K562 (cell line): ENCODE data around the gene LYZL6. TPM values are rescaled to one million over a fixed set of nuclear protein-coding genes. Genes with fewer than 3 reads are reported as not detected.

Experiments
- ATAC-seq: fragments of 200-7000 bp; cut with Tn5 transposase; 3 replicates; pipeline ENCODE4 v1.9.1; 2020; ENCODE audit warnings: moderate library complexity
- BruUV-seq: library from RNA; stranded (reverse); fragments of 400-500 nt; replicated peaks from 2 replicates; lab custom pipeline; 2021; lab: Mats Ljungman, UMichigan
- CTCF ChIA-PET: fragments of 300-600 bp; formaldehyde crosslinking; extraction: SDS; loops from one replicate; lab custom pipeline; 2021; ENCODE audit warnings: low intra/inter-chr PET ratio; lab: Yijun Ruan, JAX
- POLR2A ChIA-PET: fragments of 300-600, 350-650 bp; sonication (Branson Sonifier 250); formaldehyde crosslinking; extraction: SDS; loops from one replicate; lab custom pipeline; 2021; ENCODE audit warnings: antibody characterized with exemption, inconsistent platforms; lab: Yijun Ruan, JAX
- DNase-seq, 4 experiments: peaks; one replicate each; pipeline versions ENCODE4 v3.0.0 to v3.0.0-alpha.2; 2011 to 2018; ENCODE audit warnings: low spot score in 3 of 4, mixed read lengths in 3 of 4; ENCODE audit errors: extremely low read depth in 1 of 4
- FAIRE-seq: peaks from 2 replicates; lab custom pipeline; 2011; peaks lifted over from hg19 to GRCh38; lab: Jason Lieb, UNC
- H2AFZ ChIP-seq: 2 replicates; pipeline ENCODE4 v1.6.0; 2011; ENCODE audit warnings: low read depth, low read length, control low read depth, inconsistent platforms
- H3K27ac ChIP-seq: fragments of 200-600 bp; 3 replicates; pipeline ENCODE4 v1.8.0; 2011; ENCODE audit warnings: low read depth, mild to moderate bottlenecking, control low read depth, inconsistent platforms, low read length, moderate library complexity, mixed read lengths; ENCODE audit errors: extremely low read depth
- H3K27me3 ChIP-seq, 2 experiments: fragments of 300-600 bp in 1 of 2; 2 replicates in 1 of 2; 3 replicates in 1 of 2; pipeline versions ENCODE4 v1.6.0 to v1.8.0; 2011; ENCODE audit warnings: inconsistent platforms in 2 of 2, low read length in 2 of 2, mild to moderate bottlenecking in 1 of 2, mixed read lengths in 1 of 2, moderate library complexity in 1 of 2; ENCODE audit not compliant: control insufficient read depth in 2 of 2, insufficient read depth in 2 of 2
- H3K36me3 ChIP-seq: fragments of 300-600 bp; 3 replicates; pipeline ENCODE4 v1.8.0; 2011; ENCODE audit warnings: mild to moderate bottlenecking, low read length, inconsistent platforms; ENCODE audit not compliant: control insufficient read depth, insufficient read depth
- H3K4me1 ChIP-seq, 2 experiments: fragments of 200-600 bp in 1 of 2; replicated peaks in 1 of 2; 2 replicates in 1 of 2; 3 replicates in 1 of 2; pipeline versions ENCODE4 v1.5.1 to v1.8.0; 2011; ENCODE audit warnings: inconsistent platforms in 2 of 2, low read length in 2 of 2, mild to moderate bottlenecking in 1 of 2, mixed read lengths in 1 of 2, moderate library complexity in 1 of 2; ENCODE audit not compliant: control insufficient read depth in 2 of 2, insufficient read depth in 2 of 2
- H3K4me2 ChIP-seq: 2 replicates; pipeline ENCODE4 v1.6.1; 2011; ENCODE audit warnings: low read length, control low read depth, inconsistent platforms, mixed read lengths; ENCODE audit not compliant: insufficient read depth
- H3K4me3 ChIP-seq: fragments of 200-600 bp; sonication (generic), shearing (Covaris generic); 2 replicates; pipeline ENCODE4 v1.5.1; 2016; ENCODE audit warnings: control low read depth, inconsistent platforms
- H3K79me2 ChIP-seq: fragments of 200-600 bp; 3 replicates; pipeline ENCODE4 v1.8.0; 2011; ENCODE audit warnings: low read length, inconsistent platforms; ENCODE audit not compliant: control insufficient read depth, insufficient read depth
- H3K9ac ChIP-seq, 2 experiments: 2 replicates each; pipeline versions ENCODE4 v1.6.0 to v1.6.1; 2011; ENCODE audit warnings: low read depth in 2 of 2, low read length in 2 of 2, control low read depth in 1 of 2, inconsistent platforms in 1 of 2, mild to moderate bottlenecking in 1 of 2, mixed read lengths in 1 of 2; ENCODE audit not compliant: insufficient read depth in 1 of 2
- H3K9me1 ChIP-seq: one replicate; pipeline ENCODE4 v1.6.0; 2011; ENCODE audit warnings: inconsistent platforms, mild to moderate bottlenecking, low read length, moderate library complexity; ENCODE audit not compliant: control insufficient read depth, insufficient read depth
- H3K9me3 ChIP-seq: replicated peaks from 2 replicates; pipeline ENCODE4 v1.5.1; 2011; ENCODE audit warnings: low read depth, low read length, inconsistent platforms; ENCODE audit not compliant: control insufficient read depth, insufficient read depth
- H4K20me1 ChIP-seq: replicated peaks from 2 replicates; pipeline ENCODE4 v1.6.1; 2011; ENCODE audit warnings: low read length, inconsistent platforms, mixed read lengths; ENCODE audit not compliant: control insufficient read depth, insufficient read depth
- AFF4 ChIP-seq: sonication (generic); formaldehyde crosslinking; IDR thresholded peaks from 2 replicates; pipeline ENCODE4 v1.8.0; 2023; ENCODE audit warnings: mild to moderate bottlenecking, missing genetic modification reagents
- CTBP1 ChIP-seq: fragments of 450-650 bp; IDR thresholded peaks from 2 replicates; pipeline ENCODE4 v1.6.1; 2016; ENCODE audit warnings: borderline replicate concordance
- E2F4 ChIP-seq: sonication (generic); formaldehyde crosslinking; IDR thresholded peaks from 2 replicates; pipeline ENCODE4 v1.8.0; 2022; ENCODE audit warnings: mild to moderate bottlenecking, low read depth, missing genetic modification reagents
- HBP1 ChIP-seq: fragments of 450-650 bp; formaldehyde crosslinking; IDR thresholded peaks from 2 replicates; pipeline ENCODE4 v1.4.0; 2022; ENCODE audit warnings: missing genetic modification characterization
- ILK ChIP-seq: fragments of 450-650 bp; IDR thresholded peaks from 2 replicates; pipeline ENCODE4 v1.6.1; 2016; ENCODE audit warnings: missing genetic modification characterization, low read depth, mild to moderate bottlenecking, missing compliant biosample characterization, moderate library complexity, borderline replicate concordance
- KLF16 ChIP-seq: IDR thresholded peaks from 2 replicates; pipeline ENCODE4 v1.6.1; 2016; ENCODE audit warnings: antibody characterized with exemption
- MCM3 ChIP-seq: fragments of 450-650 bp; IDR thresholded peaks from 2 replicates; pipeline ENCODE4 v1.6.1; 2016
- SMARCE1 ChIP-seq: fragments of 450-650 bp; IDR thresholded peaks from 2 replicates; pipeline ENCODE4 v1.7.1; 2016; ENCODE audit warnings: mild to moderate bottlenecking
- ZNF124 ChIP-seq: sonication (generic); formaldehyde crosslinking; IDR thresholded peaks from 2 replicates; pipeline ENCODE4 v1.8.1; 2022; ENCODE audit warnings: missing genetic modification reagents
- WGBS: fragments of 100-300 bp; shearing (Covaris generic); methylation state at CpG from one replicate; pipeline ENCODE4 v1.1.6; 2016; ENCODE audit warnings: low coverage, mixed read lengths; ENCODE audit not compliant: insufficient coverage; ENCODE audit errors: missing lambda C conversion rate; 5-methylcytosine and 5-hydroxymethylcytosine counted together
- in situ Hi-C: fragments of 300-500 bp; cut with MboI; formaldehyde crosslinking; loops from 4 replicates; pipeline ENCODE4 v1.15.0; 2018; ENCODE audit warnings: inconsistent platforms, mixed read lengths
- intact Hi-C: fragments of 100-400 bp; cut with micrococcal nuclease; formaldehyde crosslinking; loops from 2 replicates; pipeline ENCODE4 v1.14.2; 2022
- polyA plus RNA-seq, 8 experiments: library from polyadenylated mRNA; depleted of rRNA in 4 of 8; stranded (reverse) in 5 of 8; unstranded in 3 of 8; fragments of >200 nt; fragmentation: Nextera tagmentation in 2 of 8; fragmentation: Illumina TruSeq in 1 of 8; extraction: Ambion mirVana in 2 of 8; extraction: Trizol in 1 of 8; gene quantifications; 2 replicates each; pipeline versions ENCODE4 v1.2.1 to v1.2.3, GENCODE V29; 2011 to 2014; ENCODE audit warnings: inconsistent platforms in 1 of 8, missing spikeins in 1 of 8
- total RNA-seq, 7 experiments: library from RNA; depleted of rRNA in 6 of 7; stranded (reverse); fragments of >200 nt in 6 of 7; fragmentation: Illumina TruSeq in 2 of 7; extraction: Trizol in 2 of 7; gene quantifications; 2 replicates each; pipeline versions ENCODE4 v1.2.1 to v1.2.3, GENCODE V29; 2011 to 2021; ENCODE audit warnings: low replicate concordance in 1 of 7

The LYZL6 gene
- total and polyA plus RNA-seq, 9 of the 15 experiments (the other 6 are each of a cell fraction or from before 2014, with no cell fraction given): not detected

- H3K27me3 ChIP-seq: no peaks in the 10 kb centered on the region
- H3K9me3 ChIP-seq: no peaks in the 10 kb centered on the region
- peak overlapping the region in 1 of 2 experiments; percentile 23; a peak in 1 of 4 replicates for H3K9ac ChIP-seq
- H3K4me3 ChIP-seq: no peak overlapping the region
- H3K79me2 ChIP-seq: no peaks in the 10 kb centered on the region
- no TSS peak for BruUV-seq
- WGBS: 0% methylated on average over 1 of the region's 1 CpG
- POLR2A ChIA-PET: interaction anchor here (1.9 kb wide), 1 partner anchor 10 kb away, joined by 6 read pairs; no protein-coding TSS in a partner anchor
- no peak for DNase-seq
- no peak overlapping the region; the same call in 2 of the 3 replicates for H3K27ac ChIP-seq
- no peak overlapping the region for H3K4me2 ChIP-seq
- H4K20me1 ChIP-seq: no peaks in the 10 kb centered on the region
- in situ Hi-C loops: no loop called here
- CTCF ChIA-PET: no interaction called here
- ATAC-seq: no peak; the same call in 2 of the 3 replicates
- FAIRE-seq: no peak
- intact Hi-C loops: no loop called here
- peak overlapping the region; percentile 75; the same call in 1 of the 2 replicates for H2AFZ ChIP-seq
- no peaks in the 10 kb centered on the region for H3K9me1 ChIP-seq
- peaks cover 22 to 41% of the 10 kb centered on the region in 2 experiments for H3K4me1 ChIP-seq
- H3K36me3 ChIP-seq: peaks cover 4% of the 10 kb centered on the region; the same call in 1 of the 3 replicates
- TF ChIP-seq ZNF124 (CRISPR knock-in tag) (no peak), MCM3 (no peak), ILK (tag) (no peak), KLF16 (no peak), CTBP1 (no peak), HBP1 (CRISPR knock-in tag) (no peak), E2F4 (no peak), SMARCE1 (peak; percentile 31; the same call in 1 of the 2 replicates), AFF4 (CRISPR knock-in tag) (no peak)
Observed at GRCh38 chr17:35920229-35920628, 23.3 kb downstream of the LYZL6 start.
